Brain pericyte (primary cell): Measurements from ENCODE around the gene ZNF841.
"Not testable (repeated sequence)": the region's sequence is repeated elsewhere in the genome, so short reads cannot be mapped to it uniquely, and the experiment has no call there.

Experiments
- DNase-seq: peaks from one replicate; pipeline ENCODE4 v3.0.0-alpha.2; 2012; ENCODE audit warnings: low read depth, low spot score

The ZNF841 gene

GRCh38 chr19:52066258-52066863, 29.2 kb downstream of the ZNF841 start:
- DNase-seq, result no peak

DNA sequence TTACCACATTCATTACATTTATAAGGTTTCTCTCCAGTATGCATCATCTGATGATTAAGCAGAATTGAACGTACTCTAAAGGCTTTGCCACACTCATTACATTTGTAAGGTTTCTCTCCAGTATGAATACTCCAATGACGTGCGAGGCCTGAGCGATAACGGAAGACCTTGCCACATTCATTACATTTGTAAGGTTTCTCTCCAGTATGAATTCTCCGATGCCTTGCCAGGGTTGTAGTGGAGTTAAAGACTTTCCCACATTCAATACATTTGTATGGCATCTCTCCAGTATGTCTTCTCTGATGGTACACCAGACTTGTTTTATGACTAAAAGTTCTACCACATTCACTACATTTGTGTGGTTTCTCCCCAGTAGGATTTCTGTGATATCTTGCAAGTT, 30.2 kb downstream of the ZNF841 start:
- DNase-seq, result no peak

GRCh38 chr19:52056480-52056879, 39.1 kb downstream of the ZNF841 start:
- DNase-seq, result not testable (repeated sequence)

DNA sequence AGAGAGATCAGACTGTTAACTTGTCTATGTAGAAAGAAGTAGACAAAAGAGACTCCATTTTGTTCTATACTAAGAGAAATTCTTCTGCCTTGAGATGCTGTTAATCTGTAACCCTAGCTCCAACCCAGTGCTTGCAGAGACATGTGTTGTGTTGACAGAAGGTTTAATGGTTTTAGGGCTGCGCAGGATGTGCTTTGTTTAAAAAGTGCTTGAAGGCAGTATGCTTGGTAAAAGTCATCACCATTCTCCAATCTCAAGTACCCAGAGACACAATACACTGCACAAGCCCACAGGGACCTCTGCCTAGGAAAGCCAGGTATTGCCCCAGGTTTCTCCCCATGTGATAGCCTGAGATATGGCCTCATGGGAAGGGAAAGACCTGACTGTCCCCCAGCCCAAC, 43.8 kb downstream of the ZNF841 start:
- DNase-seq, result not testable (repeated sequence)

DNA sequence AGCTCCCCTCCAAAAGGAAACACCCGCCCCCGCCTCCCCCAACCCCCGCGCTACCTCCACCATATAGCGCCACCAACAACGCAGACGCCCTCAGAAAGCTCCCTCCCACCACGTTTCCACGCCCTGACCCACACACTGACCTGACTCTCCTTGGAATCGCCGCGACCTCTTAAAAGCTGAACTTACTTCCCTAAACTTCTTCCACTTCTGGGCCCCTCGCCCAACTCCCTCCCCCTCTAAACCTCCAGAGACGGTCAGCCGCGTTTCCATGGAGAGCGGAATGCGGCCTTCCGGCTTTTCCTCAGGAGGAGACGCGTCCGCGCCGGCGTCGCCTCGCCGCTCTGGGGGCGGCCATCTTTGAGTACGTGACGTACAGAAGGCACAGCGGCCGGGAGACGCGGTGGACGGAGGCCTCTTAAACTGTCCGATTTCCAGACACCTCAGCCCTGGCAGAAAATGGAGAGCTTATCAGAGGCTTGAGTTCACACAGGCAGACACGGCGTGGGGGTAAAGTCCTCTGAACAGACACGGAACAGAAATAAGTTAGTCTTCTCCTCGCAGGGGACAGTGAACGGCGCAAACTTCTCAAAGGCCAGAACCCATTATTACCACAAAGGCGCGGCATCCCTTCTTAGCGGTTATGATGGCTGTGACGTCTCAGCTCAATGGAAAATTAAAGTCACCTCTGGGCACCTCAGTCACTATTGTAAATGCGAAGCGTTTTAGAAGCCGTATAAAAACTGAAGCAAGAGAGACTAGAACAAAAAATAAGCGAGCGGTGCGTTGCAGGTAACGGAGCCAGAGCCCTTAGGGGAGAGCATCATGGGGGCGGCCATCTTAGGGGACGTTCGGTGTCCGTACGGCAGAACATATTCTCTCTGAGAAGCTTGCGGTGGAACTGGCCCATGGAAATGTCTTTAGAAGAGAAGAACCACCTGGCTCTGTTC, 46.7 kb downstream of the ZNF841 start, which contains the start of gene ZNF432:
ZNF432 (minus strand) TSS at position 284 of the 947 bp plus-strand sequence. CDS start 1,970 bp downstream, outside the sequence.
- DNase-seq, result peak; percentile 87

DNA sequence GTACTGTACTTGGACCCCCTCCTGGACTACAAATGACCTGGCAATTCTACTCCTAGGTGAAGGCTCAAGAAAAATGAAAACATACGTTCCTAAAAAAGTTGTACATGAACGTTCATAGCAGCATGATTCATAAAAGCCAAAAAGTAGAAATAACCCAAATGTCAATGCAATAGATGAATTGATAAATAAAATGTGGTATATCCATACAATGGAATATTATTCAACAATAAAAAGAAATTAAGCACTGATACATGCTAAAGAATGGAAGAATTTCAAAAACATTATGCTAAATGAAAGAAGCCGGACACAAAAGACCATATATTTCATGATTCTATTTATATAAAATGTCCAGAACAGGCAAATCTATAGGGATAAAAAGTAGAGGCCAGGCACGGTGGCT, 56.4 kb downstream of the ZNF841 start:
- no peak for DNase-seq

- DNase-seq, result no peak
Measured at GRCh38 chr19:52034051-52034728, 61.4 kb downstream of the ZNF841 start.

DNA sequence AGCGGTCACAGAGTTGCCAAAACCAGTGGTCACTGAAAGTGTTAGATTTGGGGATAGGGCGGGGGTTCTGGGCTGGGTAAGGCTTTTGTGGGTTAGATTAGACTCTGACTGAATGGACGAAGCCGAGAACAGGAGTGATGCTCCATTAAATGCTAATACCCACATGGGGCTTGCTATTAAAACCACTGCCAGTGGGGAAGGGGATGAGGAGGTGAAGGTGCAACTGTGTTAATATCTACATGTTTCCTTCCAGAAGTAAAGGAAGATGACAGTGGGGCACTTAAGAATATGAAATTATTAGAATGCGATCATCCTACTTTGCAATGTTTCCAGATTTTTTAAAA, 66.8 kb downstream of the ZNF841 start:
- no peak for DNase-seq

DNA sequence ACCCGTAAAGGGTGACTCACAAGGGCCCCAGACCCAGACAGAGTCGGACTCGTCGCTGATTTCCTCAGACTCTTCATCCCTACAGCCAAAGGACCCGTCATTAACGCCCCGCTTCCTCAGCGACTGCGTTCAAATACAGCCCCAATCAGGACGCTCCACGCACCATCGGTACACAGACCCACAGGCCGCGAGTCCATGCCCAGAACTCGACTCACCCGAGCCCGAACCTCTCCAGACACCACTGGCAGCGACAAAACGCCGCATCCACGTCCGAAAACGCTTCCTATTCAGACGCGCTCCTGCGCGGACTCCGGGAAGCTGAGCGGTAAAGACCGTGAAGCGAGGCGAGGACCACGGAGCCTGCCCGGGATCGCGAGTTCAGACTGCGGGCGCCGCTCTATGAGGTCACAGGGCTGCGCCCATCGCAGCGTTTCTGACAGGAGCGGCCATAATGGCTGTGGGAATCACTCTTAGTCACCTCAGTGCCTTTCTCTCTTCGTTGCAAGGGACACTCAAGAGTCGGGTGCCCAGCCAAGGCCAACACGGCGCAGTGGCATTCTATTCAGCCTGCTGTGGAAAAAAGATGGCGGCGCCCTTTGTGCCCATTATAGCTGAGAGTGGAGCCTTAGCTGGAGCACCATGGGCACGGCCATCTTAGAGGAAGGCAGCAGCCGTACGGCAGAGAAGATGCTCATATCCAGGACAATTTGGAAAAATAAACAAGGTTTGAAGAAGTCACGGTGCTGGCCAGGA, 67.4 kb downstream of the ZNF841 start, which contains the start of gene ZNF614:
ZNF614 (minus strand) TSS at position 353 of the 753 bp plus-strand sequence. CDS start 2,634 bp downstream, outside the sequence.
- peak; percentile 63 for DNase-seq

DNA sequence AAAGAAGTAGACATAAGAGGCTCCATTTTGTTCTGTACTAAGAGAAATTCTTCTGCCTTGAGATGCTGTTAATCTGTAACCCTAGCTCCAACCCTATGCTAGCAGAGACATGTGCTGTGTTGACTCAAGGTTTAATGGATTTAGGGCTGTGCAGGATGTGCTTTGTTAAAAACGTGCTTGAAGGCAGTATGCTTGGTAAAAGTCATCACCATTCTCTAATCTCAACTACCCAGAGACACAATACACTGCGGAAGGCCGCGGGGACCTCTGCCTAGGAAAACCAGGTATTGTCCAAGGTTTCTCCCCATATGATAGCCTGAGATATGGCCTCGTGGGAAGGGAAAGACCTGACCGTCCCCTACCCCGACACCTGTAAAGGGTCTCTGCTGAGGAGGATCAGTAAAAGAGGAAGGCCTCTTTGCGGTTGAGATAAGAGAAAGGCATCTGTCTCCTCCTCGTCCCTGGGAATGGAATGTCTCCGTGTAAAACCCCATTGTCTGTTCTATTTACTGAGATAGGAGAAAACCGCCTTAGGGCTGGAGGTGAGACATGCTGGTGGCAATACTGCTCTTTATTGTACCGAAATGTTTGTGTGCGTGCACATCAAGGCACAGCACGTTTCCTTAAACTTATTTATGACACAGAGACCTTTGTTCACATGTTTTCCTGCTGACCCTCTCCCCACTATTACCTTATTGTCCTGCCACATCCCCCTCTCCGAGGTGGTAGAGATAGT, 69.1 kb downstream of the ZNF841 start:
- DNase-seq, result not testable (repeated sequence)

DNA sequence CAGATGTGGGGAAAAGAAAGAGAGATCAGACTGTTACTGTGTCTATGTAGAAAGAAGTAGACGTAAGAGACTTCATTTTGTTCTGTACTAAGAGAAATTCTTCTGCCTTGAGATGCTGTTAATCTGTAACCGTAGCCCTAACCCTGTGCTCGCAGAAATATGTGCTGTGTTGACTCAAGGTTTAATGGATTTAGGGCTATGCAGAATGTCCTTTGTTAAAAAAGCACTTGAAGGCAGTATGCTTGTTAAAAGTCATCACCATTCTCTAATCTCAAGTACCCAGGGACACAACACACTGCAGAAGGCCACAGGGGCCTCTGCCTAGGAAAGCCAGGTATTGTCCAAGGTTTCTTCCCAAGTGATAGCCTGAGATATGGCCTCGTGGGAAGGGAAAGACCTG, 71.1 kb downstream of the ZNF841 start:
- not testable (repeated sequence) for DNase-seq

- DNase-seq, result no peak
Measured at GRCh38 chr19:52022193-52022592, 73.4 kb downstream of the ZNF841 start.

GRCh38 chr19:52020506-52020905, 75.1 kb downstream of the ZNF841 start:
- no peak for DNase-seq
